Effector CD8-positive, alpha-beta T cell (primary cell): ENCODE data around the gene BLOC1S1.

ENCODE experiments used
- DNase-seq: peaks from one replicate; lab custom pipeline; 2025; lab: John Stamatoyannopoulos, UW
- total RNA-seq, 4 experiments: gene quantifications; one replicate each; lab custom pipeline; 2026; lab: John Stamatoyannopoulos, UW

The BLOC1S1 gene
- 10.3 to 16.1 (median 12.9) reads per million in 4 experiments for total RNA-seq

DNA sequence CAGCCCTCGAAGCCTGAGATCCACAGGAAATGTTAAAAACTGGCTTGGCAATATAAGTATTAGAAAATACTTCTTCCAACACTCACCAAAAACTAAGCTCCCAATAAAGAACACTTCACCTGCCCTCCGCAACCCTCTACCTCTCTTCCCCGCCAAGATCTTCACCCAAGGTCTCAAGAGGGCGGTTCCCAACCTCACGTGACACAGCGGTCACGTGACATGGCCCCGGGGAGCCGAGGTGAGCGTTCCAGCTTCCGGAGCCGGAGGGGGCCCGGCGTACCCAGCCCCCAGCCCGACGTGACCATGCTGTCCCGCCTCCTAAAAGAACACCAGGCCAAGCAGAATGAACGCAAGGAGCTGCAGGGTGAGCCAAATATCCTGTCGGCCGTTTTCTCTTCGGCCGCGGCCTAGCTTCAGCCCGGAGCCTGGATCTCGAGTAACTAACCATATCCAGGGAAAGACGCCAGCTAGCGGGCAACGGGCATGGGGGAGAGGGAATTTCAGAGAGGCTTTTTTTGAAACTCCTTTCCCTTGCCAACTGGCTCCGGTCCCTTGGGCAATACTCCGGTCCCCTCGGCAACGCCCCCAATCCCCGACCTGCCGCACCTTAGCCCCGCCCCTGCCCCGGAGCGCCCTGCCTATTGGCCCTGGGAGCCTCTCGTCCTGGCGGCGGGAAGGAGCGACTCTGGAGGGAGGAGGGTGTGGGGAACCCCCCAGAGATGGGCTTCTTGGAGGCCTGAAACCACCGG, at the start of gene BLOC1S1:
Gene BLOC1S1, plus strand, starts transcription at position 214 of the 749 bp plus-strand sequence. Its CDS starts 6 bp downstream, at position 220.
- DNase-seq: peak; percentile 93

- no peak for DNase-seq
Observed at GRCh38 chr12:55666508-55666907, 49.3 kb upstream of the BLOC1S1 start.

DNA sequence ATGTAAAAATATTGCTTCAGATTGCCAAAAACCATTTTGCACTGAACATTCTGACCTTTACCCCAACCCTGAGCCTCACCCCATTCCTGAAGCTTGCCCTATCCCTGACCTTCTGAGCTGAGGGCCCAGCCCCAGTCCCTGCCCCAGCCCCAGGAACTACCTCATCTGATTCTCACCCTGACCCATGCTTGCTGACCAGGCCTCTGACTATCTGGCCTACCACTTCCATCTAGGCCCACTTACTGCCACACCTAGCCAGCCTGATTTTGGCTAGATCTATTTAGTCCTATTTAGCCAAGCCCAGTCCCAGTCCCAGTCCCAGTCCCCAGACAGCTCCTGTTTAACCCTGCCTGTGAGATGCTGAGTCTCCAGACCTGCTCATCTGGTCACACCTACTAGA, 45.6 kb upstream of the BLOC1S1 start:
- DNase-seq: no peak

- no peak for DNase-seq
Observed at GRCh38 chr12:55671746-55672145, 44.1 kb upstream of the BLOC1S1 start.

GRCh38 chr12:55673638-55674037, 42.2 kb upstream of the BLOC1S1 start:
- DNase-seq: no peak

- no peak for DNase-seq
Observed at GRCh38 chr12:55675666-55676065, 40.2 kb upstream of the BLOC1S1 start.

- DNase-seq: no peak
Observed at GRCh38 chr12:55676707-55677106, 39.1 kb upstream of the BLOC1S1 start.

GRCh38 chr12:55679691-55680090, 36.2 kb upstream of the BLOC1S1 start:
- DNase-seq: no peak

DNA sequence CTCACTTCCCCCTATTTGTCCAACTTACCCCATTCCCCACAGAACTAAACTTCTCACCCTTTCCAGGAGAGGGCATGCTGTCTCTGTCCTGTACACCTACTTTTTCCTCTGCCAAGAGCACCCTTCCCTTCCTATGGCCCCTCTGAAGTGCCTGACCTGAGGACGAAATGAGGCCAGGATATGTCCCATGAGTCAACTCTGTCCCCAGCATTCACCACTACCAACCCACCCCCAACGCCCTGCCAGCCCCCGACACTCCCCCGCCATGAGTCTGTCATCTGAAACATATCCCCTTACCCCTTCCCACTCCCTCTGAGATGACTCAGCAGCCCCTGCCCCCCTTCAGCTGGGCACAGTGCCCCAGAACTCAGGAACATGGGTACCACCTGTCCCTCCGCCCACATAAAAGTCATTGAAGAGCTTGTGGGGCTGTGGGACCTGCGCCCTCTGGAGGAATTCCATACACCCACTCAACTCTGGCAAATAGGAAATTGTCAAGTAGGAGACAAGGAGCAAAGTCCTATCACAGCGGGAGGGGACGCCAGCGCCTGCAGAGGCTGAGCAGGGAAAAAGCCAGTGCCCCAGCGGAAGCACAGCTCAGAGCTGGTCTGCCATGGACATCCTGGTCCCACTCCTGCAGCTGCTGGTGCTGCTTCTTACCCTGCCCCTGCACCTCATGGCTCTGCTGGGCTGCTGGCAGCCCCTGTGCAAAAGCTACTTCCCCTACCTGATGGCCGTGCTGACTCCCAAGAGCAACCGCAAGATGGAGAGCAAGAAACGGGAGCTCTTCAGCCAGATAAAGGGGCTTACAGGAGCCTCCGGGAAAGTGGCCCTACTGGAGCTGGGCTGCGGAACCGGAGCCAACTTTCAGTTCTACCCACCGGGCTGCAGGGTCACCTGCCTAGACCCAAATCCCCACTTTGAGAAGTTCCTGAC, 34.4 kb upstream of the BLOC1S1 start:
- DNase-seq: no peak

- no peak for DNase-seq
Observed at GRCh38 chr12:55682087-55682796, 33.6 kb upstream of the BLOC1S1 start.

GRCh38 chr12:55683676-55684075, 32.2 kb upstream of the BLOC1S1 start:
- DNase-seq: no peak

DNA sequence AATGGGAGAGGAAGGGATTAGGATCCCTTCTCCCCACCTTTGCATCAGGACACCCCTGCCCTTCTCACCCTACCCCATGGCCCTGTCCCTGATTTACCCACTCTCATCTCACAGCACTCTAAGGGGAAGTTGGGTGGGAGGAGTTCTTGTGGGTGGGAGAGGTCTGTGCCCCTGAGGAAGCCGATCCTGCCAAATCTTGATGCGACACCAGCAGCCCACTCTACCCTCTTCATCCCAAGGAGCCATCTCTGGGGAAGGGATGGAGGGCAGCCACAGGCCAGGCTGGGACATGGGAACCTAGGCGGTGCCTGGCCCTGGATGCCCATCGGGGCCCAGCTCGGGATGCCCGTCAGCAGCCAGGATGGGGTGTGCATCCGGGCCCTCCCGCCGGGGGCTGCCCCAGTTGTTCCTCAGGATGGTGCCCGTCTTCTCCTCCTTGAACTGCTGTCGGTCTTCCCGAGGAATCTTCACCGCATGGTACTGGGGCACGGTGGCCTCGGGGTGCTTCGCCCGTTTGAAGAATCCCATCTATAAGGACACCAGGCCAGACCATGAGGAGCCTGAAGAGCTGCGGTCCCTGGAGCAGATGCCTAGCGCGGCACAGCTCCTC, 31.0 kb upstream of the BLOC1S1 start:
- no peak for DNase-seq

- no peak for DNase-seq
Observed at GRCh38 chr12:55685671-55686070, 30.2 kb upstream of the BLOC1S1 start.

DNA sequence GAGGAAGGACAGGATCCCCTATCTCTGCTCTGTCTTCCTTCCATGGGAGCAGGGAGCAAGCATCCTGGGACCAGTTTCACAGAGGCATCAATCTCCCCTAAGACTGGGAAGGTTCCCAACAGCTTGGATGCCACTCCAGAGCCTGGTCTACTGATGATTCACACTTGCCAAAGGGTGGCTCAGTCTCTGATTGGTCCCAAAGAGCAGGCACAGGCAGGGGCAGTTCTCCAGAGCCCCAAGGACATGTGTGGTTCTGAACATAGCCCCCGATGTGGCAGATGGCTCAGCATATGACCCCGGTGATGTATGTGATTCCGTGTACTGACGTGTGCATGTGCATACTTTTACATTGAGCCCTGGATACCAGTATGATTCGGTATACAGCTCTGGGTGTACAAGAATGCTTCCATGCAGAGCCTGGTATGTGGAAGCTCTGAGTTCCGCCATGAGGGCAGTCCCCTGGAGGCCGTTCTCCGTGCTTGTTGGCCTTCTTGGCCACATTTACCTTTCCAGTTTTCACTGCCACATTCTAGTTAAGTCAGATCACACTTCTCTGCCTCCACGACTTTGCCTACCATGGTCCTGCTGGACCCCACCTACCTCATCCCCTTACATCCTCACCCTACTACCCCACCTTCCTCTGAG, 29.4 kb upstream of the BLOC1S1 start:
- DNase-seq: no peak

DNA sequence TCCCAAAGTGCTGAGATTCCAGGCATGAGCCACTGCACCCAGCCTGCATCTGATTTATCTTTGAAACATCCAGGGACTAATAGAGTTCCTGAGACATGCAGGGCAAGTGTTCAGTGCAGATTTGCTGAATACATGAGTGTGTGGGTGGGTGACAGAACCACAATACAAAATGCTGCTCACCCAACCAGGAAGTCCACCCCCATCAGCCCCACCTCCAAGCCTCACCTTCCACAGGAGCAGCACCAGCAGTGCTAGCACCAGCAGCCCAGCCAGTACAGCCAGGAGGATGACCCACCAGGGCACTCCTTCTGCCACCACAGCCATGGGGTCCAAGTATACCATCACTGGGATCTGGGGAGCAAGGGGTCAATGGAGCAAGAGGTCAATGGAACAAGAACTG, 28.1 kb upstream of the BLOC1S1 start:
- DNase-seq: no peak

GRCh38 chr12:55688716-55689655, 26.9 kb upstream of the BLOC1S1 start:
- no peak for DNase-seq

GRCh38 chr12:55692631-55693322, 23.1 kb upstream of the BLOC1S1 start:
- no peak for DNase-seq

DNA sequence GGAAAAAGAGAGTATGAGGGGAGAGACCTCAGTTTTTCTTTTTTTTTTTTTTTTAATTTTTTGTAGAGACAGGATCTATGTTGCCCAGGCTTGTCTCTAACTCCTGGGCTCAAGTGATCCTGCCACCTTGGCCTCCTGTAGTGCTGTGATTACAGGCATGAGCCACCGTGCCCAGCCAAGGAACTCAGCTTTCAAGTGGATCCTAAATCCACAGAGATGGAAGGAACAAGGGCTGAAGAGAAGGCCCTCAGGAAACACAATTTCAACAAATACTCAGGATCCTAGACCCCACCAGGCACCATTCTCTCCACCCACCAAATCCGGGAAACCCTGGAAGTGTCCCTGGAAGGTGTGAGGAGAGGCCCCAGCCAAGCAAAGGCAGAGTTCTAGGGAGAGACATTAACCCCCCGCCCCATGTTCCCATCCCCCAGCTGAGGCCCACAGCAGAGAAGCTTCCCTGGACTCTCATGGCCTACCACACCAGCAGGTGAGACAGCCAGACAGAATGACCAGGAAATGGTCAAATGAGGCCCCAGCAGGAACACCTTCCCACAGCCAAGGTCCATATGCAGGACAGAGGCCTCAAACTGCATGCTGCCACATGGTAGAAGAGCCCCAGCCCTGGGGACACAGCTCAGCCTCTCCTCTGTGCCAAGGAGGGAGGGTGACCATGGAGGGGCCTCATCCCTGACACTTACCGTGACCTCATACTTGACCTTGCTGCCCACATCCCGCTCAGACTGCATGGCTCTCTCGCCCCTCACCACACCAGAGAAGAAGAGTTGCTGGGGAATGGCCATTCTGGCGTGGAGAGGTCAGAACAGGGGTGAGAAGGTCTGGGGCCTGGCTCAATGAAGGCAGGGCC, 22.3 kb upstream of the BLOC1S1 start:
- no peak for DNase-seq

GRCh38 chr12:55694188-55694515, 21.7 kb upstream of the BLOC1S1 start:
- no peak for DNase-seq
